GM10847 (cell line): ENCODE results near the gene C6orf89.

Experiments used
- POLR2A ChIP-seq: IDR thresholded peaks from 2 replicates; pipeline ENCODE4 v1.6.1; 2011; ENCODE audit not compliant: insufficient read length; ENCODE audit errors: extremely low read depth

The C6orf89 gene

DNA sequence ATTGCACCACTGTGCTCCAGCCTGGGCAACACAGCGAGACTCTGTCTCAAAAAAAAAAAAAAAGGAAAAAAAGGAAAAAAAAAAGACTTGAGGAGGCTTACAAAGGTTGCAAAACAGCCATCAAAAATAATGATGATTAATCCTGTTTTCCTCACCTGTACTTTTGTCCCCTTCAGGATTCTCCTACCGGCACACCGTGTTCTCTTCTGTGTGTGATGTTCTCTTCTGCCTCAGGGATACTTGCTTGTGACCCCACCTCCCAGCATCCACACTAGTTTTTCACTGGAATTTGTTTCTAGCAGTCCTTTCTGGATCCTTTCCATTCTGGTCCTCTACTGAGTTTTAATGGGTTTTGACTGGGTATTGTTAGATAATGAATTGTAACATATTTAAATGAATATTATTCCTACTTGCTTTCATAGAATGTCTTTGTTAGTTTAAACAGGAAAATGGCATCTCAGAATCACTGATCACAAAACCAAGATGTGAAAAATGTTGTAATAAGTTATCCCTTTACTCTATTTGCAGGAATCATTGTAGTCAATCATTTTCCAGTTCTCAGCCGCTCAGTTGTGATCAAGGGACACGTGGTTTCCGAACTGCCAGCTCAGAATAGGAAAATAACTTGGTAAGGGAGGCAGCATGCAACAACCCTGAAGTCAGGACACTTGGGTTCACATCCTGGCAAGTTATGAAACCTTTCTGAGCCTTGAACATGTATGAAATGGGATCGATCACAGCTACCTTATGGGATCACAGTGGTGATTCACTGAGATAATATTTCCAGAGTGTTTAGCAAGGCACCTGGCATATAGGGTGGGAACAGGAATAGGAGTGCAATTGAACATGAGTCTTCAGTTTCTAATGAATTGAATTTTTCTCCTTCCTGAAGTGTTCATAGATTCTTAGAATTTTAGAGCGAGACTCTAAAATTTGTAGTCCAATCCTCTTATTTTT, 8.5 kb downstream of the C6orf89 start:
- no peak for TF ChIP-seq POLR2A

GRCh38 chr6:36897609-36898008, 11.9 kb downstream of the C6orf89 start:
- TF ChIP-seq POLR2A, result no peak

GRCh38 chr6:36904114-36904513, 18.4 kb downstream of the C6orf89 start:
- no peak for TF ChIP-seq POLR2A

DNA sequence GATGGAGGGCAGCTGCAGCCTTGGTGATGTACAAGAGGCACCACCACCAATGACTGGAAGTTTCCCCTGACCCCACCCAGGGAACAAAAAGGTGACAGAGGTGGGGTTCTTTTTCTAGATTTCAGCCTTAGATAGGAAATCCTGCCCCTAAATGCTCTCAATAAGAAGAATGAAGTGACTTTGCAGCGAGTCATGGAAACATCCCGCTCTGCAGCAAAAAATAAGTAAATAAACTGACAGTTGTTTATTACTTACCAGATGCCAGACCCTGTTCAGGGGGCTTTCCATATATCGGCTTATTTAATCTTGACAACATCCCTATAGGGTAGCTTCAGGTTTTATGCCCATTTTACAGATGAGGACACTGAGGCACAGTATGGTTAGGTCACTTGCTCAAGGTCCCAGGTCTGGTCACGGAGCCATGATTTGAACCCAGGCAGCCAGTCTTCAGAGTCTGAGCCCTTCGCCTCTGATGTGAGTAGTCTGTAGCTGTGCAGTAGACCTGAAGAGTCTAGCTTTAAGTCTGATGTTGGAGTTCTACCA, 19.2 kb downstream of the C6orf89 start:
- TF ChIP-seq POLR2A, result no peak

DNA sequence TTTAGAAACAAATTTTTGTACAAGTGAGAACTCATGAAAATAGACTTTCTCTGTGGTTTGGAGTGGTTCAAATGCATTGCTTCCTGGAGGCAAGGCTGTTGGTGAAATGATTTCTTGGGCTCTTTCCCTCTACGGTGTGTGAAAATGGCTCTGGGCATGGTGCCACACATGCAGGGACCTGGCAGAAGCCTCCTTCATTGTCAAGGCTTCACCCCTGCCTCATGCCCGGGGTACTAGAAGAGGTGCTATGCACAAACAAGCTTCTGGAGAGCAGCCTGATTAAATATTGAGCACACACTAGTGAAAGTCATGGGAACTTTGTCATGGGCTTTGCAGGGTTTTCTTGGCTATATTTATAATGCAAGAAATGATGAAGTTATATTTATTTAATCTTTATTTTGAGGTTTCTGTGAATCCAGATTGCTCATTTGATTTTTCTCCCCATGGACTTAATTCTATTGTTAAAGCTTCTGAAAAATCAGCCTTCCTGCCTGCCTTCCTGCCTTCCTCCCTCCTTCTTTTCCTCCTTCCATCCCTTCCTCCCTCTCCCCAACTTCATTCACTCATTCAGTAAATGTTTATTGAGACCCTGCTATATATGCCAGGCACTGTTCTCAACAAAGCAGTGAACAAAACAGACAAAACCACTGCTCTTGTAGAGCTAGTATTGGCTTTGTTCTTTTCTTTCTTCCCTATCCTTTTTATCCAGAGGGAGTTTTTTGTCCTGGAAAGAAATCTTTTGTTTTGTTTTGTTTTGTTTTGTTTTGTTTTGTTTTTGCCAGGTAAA, 21.0 kb downstream of the C6orf89 start:
- no peak for TF ChIP-seq POLR2A

DNA sequence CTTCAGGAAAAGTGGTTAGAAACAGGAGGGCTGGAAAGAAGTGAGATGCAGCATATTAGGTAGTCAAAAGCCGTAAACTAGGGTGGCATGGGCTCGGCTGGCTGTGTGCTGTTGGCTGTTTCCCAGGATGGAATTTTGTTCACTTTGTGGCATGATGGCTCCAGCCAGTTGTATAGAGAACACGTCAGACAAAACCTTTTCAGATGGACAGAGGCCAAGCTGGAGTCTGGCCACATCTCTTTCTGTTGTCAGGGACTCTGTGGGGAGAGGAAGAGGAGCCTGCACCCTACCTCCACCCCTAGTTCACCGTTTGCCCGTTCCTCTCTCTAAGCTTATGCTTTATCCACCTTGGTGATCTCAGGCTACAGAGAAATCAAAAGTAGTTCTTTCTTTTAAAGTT, 22.0 kb downstream of the C6orf89 start:
- no peak for TF ChIP-seq POLR2A

DNA sequence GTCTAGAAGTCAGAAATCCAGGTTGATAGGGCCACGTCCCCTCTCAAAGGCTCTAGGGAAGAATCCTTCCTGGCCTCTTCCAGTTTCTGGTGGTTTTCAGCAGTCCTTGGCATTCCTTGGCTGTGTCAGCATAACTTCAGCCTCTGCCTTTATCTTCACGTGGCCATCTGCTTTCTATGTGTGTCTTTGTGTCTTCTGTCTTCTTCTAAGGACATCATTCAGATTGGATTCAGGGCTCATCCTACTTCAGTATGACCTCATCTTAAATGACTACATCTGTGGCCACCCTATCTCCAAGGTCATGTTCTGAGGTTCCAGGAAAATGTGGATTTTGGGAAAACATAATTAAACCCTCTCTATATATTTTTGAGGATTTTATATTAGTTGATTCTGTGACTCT, 23.0 kb downstream of the C6orf89 start:
- TF ChIP-seq POLR2A, result no peak

GRCh38 chr6:36912030-36912454, 26.3 kb downstream of the C6orf89 start:
- TF ChIP-seq POLR2A, result no peak

DNA sequence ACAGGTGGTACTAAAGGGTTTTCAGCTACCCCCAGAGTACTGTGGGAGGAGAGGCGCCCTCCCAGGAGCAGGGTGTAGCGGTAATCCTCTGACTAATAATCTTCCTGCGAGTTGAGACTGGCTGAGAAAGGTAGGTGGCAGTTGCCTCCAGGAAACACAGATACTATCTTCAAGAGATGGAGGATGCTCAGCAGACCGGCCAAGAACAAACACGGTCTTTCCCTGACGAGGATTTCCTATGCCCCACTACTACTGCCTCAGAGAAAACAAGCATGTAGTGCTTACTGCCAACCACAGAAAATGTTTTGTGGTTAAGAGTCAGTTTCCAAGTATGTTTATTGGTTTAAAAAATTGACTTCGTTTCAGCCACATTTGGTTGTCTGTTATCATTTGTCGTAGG, 26.8 kb downstream of the C6orf89 start:
- no peak for TF ChIP-seq POLR2A

DNA sequence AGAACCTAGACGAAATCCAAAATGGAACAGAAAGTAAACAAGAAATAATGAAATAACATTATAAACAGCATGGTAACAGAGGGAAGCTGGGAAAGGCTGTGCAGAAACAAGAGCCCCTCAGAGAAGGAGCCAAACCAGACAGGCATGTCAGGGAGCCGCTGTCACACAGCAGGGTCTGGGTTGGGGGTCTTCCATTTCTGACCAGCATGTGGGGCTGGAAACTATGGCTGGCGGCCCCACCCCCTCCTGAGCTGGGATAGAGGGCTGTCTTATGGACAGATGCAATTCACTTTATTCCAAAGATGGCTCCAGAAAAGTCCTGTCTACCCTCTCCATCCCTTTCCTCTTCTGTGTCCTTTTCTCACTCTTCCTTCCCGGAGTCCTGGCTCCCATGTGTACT, 27.3 kb downstream of the C6orf89 start:
- TF ChIP-seq POLR2A, result no peak

DNA sequence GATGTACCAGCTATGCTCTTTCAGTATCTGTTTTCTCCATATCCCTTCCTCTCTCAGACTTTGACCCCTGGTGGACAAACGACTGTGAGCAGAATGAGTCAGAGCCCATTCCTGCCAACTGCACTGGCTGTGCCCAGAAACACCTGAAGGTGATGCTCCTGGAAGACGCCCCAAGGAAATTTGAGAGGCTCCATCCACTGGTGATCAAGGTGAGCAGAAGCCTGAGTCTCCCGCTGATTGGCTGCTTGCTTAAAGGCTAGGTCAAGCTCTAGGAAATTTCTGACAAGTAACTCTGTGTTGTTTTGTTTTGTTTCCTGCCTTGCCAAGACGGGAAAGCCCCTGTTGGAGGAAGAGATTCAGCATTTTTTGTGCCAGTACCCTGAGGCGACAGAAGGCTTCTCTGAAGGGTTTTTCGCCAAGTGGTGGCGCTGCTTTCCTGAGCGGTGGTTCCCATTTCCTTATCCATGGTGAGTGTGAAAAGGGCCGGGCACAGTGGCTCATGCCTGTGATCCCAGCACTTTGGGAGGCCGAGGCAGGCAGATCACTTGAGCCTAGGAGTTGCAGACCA, 28.6 kb downstream of the C6orf89 start:
- no peak for TF ChIP-seq POLR2A

DNA sequence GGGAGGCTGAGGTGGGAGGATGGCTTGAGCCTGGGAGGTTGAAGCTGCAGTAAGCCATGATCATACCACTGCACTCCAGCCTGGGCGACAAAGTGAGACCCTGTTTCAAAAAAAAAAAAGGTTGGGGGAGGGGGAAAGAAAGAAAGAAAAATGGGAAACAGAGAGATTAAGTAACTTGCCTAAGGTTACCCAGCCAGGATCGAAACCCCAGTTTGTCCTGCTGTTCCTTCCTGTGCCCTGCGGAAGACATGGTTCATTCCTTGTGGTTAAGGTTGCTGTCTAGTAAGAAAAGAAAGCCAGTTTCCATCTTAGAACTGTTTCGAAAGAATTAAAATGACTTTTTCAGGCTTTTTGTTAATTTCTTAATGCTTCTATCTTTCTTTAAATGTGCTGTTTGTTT, 29.8 kb downstream of the C6orf89 start:
- no peak for TF ChIP-seq POLR2A

DNA sequence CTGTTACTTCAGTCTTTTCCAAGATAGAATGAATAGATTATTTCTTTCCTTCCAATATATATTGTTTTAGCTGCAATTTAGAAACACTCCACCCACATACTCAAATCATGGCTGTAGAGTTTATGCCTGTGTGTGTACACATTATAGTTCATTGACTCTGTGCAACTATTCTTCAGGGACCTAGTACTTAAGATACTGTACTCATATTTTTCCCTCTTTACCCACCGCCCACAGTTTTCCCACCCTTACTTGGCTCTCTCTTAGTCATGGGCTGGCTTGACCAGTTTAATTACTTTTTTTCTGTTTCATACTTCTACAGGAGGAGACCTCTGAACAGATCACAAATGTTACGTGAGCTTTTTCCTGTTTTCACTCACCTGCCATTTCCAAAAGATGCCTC, 30.4 kb downstream of the C6orf89 start:
- TF ChIP-seq POLR2A, result no peak

DNA sequence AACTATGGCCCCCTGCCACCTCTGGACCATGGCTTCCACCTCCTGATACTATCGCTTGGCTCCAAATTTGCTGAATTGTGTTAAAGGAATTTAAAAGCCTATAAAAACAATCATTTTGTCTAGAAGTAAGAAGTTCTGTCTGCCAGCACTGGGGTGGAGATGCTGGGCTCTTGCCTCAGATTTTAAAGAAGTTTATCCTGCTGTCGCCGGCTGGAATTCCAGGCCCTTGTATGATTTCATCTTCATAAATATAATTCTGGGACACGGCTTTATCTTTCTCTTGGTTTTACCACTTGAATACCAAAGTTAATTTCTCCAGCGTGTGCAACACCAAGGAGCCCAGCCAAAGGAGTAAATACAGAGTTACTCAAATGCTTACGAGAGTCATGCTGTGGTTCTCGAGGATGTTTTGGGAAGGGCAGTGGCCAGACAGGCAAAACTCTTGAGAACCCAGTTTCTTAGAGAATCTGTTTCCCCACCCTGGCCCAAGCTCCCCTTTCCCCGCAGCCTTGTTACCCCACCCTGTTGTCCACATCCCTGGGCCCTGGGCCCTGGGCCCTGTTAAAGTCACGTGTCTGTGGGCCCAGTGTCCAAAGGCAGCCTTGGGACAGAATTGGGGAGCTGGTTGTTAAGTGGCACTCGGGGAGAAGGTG, 31.9 kb downstream of the C6orf89 start:
- TF ChIP-seq POLR2A, result no peak

DNA sequence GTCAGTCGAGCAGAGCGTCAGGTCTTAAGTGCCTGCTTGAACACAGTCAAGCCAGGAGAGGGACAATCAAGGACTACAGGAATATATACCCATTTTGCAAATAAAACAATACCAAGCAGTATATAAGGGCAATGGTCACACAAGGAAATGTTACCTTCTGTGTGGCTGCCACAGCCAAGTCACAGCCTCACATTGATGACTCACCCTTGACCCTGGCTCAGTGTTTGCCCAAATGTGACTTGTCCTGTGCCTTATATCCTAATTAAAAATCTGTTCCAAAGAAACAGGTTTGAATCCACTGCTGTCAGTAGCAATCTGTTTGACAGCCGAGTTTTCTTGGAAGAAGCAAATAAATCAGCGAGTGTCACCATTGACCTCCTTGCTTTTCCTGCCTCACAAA, 34.3 kb downstream of the C6orf89 start:
- TF ChIP-seq POLR2A, result no peak
